Measurements from ENCODE around the gene NME7. TPM values are rescaled to one million over a fixed set of nuclear protein-coding genes. Genes with fewer than 3 reads are reported as not detected.

The NME7 gene
- total RNA-seq, 1 experiment from 2014 or later, result 25.2 TPM

- Mint-ChIP-seq H3K27ac (ENCODE audit: unreplicated experiment) (no peak overlapping the region), H3K9me3 (ENCODE audit: low read depth, unreplicated experiment) (no peaks in the 10 kb centered on the region), H3K4me3 (ENCODE audit: low read depth, unreplicated experiment) (no peak overlapping the region), H3K36me3 (ENCODE audit: insufficient read depth, unreplicated experiment) (peaks cover 33% of the 10 kb centered on the region), H3K27me3 (ENCODE audit: unreplicated experiment) (no peaks in the 10 kb centered on the region), H3K4me1 (ENCODE audit: low read depth, unreplicated experiment) (peaks cover 24% of the 10 kb centered on the region)
- intact Hi-C loops (cut with micrococcal nuclease; ENCODE audit: unreplicated experiment), result loop anchor here (10.0 kb wide), 1 partner anchor 498 kb away; no protein-coding TSS in a partner anchor
- TF ChIP-seq CTCF (IDR thresholded peaks at IDR 0.05; ENCODE audit: unreplicated experiment), result no peak
- CTCF ChIA-PET, result interaction anchor here (0.6 to 1.2 kb wide), 5 partner anchors 32 to 499 kb away, joined by 3 to 4 read pairs (median 3); no protein-coding TSS in a partner anchor
- DNase-seq, result peak; percentile 60
- no TSS peak for BruUV-seq (replicated peaks)
These were observed 265.0 kb downstream of the NME7 start for GRCh38 chr1:169102567-169102966.

- CTCF ChIA-PET, result no interaction called here
- no peaks in the 10 kb centered on the region for H3K9me3 Mint-ChIP-seq (ENCODE audit: low read depth, unreplicated experiment)
- peaks cover 14% of the 10 kb centered on the region for H3K36me3 Mint-ChIP-seq (ENCODE audit: insufficient read depth, unreplicated experiment)
- no peaks in the 10 kb centered on the region for H3K27me3 Mint-ChIP-seq (ENCODE audit: unreplicated experiment)
- no TSS peak for BruUV-seq (replicated peaks)
- no peak for DNase-seq
- H3K27ac Mint-ChIP-seq (ENCODE audit: unreplicated experiment), result peak overlapping the region; percentile 35
- peaks cover 27% of the 10 kb centered on the region for H3K4me1 Mint-ChIP-seq (ENCODE audit: low read depth, unreplicated experiment)
- intact Hi-C loops (cut with micrococcal nuclease; ENCODE audit: unreplicated experiment), result loop anchor here (10.0 kb wide), 1 partner anchor 496 kb away; no protein-coding TSS in a partner anchor
- TF ChIP-seq CTCF (IDR thresholded peaks at IDR 0.05; ENCODE audit: unreplicated experiment), result no peak
- H3K4me3 Mint-ChIP-seq (ENCODE audit: low read depth, unreplicated experiment), result no peak overlapping the region
These were observed 266.9 kb downstream of the NME7 start for GRCh38 chr1:169100651-169101088.

GRCh38 chr1:169100208-169100607, 267.4 kb downstream of the NME7 start:
- no peak overlapping the region for H3K27ac Mint-ChIP-seq (ENCODE audit: unreplicated experiment)
- BruUV-seq (replicated peaks), result no TSS peak
- TF ChIP-seq CTCF (IDR thresholded peaks at IDR 0.05; ENCODE audit: unreplicated experiment), result no peak
- no peaks in the 10 kb centered on the region for H3K27me3 Mint-ChIP-seq (ENCODE audit: unreplicated experiment)
- no peak for DNase-seq
- peaks cover 10% of the 10 kb centered on the region for H3K36me3 Mint-ChIP-seq (ENCODE audit: insufficient read depth, unreplicated experiment)
- CTCF ChIA-PET, result no interaction called here
- H3K9me3 Mint-ChIP-seq (ENCODE audit: low read depth, unreplicated experiment), result no peaks in the 10 kb centered on the region
- intact Hi-C loops (cut with micrococcal nuclease; ENCODE audit: unreplicated experiment), result loop anchor here (10.0 kb wide), 1 partner anchor 495 kb away; no protein-coding TSS in a partner anchor
- H3K4me3 Mint-ChIP-seq (ENCODE audit: low read depth, unreplicated experiment), result no peak overlapping the region
- peaks cover 32% of the 10 kb centered on the region for H3K4me1 Mint-ChIP-seq (ENCODE audit: low read depth, unreplicated experiment)

GRCh38 chr1:169099561-169099960, 268.0 kb downstream of the NME7 start:
- CTCF ChIA-PET, result no interaction called here
- no peaks in the 10 kb centered on the region for H3K27me3 Mint-ChIP-seq (ENCODE audit: unreplicated experiment)
- TF ChIP-seq CTCF (IDR thresholded peaks at IDR 0.05; ENCODE audit: unreplicated experiment), result no peak
- no peaks in the 10 kb centered on the region for H3K9me3 Mint-ChIP-seq (ENCODE audit: low read depth, unreplicated experiment)
- intact Hi-C loops (cut with micrococcal nuclease; ENCODE audit: unreplicated experiment), result no loop called here
- H3K36me3 Mint-ChIP-seq (ENCODE audit: insufficient read depth, unreplicated experiment), result peaks cover 3% of the 10 kb centered on the region
- BruUV-seq (replicated peaks), result no TSS peak
- no peak overlapping the region for H3K4me3 Mint-ChIP-seq (ENCODE audit: low read depth, unreplicated experiment)
- DNase-seq, result no peak
- no peak overlapping the region for H3K27ac Mint-ChIP-seq (ENCODE audit: unreplicated experiment)
- H3K4me1 Mint-ChIP-seq (ENCODE audit: low read depth, unreplicated experiment), result peaks cover 38% of the 10 kb centered on the region
